ENCODE data around the gene ACAN.

Gene ACAN

DNA sequence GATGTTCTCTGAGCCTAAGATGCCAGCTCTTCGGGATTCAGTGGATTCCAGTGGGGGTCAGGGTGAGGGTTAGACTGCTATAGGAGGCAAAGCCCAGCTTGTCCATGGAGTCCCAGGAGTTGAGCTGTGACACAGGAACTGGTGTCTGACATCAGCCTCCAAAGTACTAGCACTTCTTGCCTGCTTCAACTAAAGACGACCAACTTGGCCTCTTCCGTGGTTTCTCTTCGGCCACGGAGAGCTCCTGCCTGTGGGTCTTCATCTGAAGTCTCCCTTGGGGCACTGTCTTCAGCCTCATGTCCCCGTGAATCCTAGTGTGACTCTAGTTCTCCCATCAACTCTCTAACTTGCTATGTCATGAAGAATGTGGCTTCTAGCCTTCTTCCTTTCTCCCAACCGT, 12.8 kb upstream of the ACAN start:
- FAIRE-seq (no peak), DNase-seq (ENCODE audit: insufficient read length, low spot score) (no peak)
- TF ChIP-seq, protein P1, sequence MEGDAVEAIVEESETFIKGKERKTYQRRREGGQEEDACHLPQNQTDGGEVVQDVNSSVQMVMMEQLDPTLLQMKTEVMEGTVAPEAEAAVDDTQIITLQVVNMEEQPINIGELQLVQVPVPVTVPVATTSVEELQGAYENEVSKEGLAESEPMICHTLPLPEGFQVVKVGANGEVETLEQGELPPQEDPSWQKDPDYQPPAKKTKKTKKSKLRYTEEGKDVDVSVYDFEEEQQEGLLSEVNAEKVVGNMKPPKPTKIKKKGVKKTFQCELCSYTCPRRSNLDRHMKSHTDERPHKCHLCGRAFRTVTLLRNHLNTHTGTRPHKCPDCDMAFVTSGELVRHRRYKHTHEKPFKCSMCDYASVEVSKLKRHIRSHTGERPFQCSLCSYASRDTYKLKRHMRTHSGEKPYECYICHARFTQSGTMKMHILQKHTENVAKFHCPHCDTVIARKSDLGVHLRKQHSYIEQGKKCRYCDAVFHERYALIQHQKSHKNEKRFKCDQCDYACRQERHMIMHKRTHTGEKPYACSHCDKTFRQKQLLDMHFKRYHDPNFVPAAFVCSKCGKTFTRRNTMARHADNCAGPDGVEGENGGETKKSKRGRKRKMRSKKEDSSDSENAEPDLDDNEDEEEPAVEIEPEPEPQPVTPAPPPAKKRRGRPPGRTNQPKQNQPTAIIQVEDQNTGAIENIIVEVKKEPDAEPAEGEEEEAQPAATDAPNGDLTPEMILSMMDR (IDR thresholded peaks at IDR 0.05; ENCODE audit: insufficient read depth, missing control alignments): no peak

DNA sequence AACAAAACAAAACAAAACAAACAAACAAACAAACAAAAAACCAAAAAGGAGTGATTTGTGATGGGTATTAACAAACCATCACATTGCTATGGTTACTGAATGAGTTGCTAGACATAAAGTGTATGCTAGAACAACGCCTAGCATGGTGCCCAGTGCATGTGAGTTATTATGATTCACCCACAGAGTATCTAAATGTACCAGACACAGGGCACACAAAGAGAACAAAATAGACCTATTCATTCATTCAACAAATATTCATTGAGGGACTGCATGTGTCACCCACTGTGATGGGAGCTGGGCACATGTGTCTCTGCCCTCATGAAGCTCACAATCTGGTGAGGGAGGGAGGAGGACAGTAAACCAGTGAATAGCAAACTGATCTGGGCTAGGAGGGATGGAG, 11.6 kb upstream of the ACAN start:
- FAIRE-seq: no peak
- DNase-seq (ENCODE audit: insufficient read length, low spot score): no peak
- TF ChIP-seq, protein P1 (IDR thresholded peaks at IDR 0.05; ENCODE audit: insufficient read depth, missing control alignments): no peak

DNA sequence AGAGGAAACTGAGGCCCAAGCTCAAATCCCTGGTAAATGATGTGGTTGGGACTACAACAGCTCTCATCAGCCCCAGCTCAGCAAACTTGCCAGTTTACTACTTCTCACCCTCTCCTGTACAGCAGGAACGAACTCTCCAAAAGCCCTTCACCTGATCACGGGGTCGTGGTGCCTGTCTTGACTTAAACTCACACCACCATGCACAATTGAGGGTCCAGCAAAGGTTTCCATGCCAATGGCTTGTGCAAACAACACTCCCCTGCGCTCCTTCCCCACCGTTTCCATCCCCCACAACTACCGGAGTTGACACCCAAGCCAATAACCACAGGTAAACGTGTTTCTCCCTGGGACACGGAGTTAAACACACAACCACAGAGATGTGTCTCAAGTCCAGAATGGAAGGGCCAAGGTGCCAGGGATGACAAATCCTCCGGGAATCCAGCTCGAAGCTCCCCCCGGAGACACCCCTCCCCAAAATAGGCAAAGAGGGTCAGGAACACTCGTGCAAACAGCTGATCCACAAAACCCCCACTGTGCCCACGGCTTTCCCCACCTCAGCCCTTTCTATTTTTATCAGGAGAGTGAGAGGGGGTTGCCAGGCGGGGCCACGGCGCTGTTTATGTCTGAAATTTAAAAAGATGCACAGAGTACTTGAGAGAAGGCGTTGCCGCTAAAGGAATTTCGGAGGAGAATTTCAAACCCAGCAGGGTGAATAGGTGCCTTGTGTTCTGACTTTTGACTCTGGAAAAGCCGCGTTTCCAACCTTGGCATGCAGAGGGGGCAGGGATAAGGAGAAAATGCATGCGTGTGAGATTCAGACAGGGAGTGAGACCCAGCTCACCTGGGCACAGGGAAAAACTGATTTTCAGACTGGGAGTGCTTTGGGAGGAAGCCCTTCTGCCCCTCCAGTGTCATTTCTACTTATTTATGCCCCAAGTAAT, 10.6 kb upstream of the ACAN start:
- DNase-seq (ENCODE audit: insufficient read length, low spot score) (no peak), FAIRE-seq (no peak)
- TF ChIP-seq, protein P1 (IDR thresholded peaks at IDR 0.05; ENCODE audit: insufficient read depth, missing control alignments): no peak

DNA sequence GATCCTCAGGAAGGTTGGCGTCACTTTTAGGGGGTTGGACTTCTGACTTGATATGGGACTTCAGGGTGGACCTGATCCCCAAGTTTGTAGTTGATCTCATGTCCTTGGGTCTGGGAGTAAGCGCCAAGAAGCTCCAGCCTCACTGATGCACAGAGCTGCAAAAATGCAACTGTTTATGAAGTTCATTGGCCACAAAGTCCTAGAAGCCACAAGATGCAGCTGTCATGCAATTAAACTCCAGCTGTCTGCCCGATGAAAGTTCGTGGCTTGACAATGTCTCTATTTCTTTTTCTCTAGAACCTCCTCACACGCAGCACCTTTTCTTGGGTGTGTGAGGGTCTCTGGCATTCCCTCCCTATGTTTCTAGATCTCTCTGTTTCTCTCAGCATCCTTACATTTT, 9.2 kb upstream of the ACAN start:
- DNase-seq (ENCODE audit: insufficient read length, low spot score) (no peak), FAIRE-seq (no peak)

DNA sequence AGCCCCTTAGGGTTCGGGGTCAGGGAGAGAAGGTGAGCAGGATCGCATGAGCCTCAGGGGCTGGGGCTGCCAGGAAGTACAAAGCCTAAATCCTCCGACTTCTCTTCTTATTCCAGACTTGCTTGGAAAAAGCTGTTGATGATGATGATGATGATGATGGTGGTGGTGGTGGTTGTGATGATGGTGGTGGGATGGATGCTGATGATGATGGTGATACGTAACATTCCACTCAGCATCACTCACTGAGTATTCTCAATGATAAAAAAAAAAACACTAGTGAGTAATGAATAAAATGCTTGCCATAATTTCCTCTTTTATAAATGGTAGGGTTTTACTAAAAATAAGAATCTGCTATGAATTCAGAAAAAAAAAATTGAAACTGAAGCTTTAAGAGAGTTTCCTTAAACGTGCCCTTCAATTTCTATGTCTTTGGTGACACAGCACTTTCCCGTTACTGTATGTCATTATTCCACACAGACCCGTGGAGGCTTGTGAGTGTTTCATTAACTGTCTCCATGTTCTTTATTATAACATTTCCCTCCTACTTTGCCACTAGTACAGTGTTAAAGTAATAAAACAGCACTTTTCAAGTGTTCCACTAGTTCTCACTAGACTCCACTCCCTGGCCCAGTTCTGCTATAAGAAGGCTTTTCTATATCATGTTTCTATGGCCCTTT, 5.4 kb upstream of the ACAN start:
- TF ChIP-seq, protein P1 (IDR thresholded peaks at IDR 0.05; ENCODE audit: insufficient read depth, missing control alignments): no peak
- no peak for DNase-seq (ENCODE audit: insufficient read length, low spot score)
- FAIRE-seq: no peak

More for the DNA sequence above, 9.2 kb upstream of the ACAN start:
- TF ChIP-seq, protein P1 (IDR thresholded peaks at IDR 0.05; ENCODE audit: insufficient read depth, missing control alignments): no peak

DNA sequence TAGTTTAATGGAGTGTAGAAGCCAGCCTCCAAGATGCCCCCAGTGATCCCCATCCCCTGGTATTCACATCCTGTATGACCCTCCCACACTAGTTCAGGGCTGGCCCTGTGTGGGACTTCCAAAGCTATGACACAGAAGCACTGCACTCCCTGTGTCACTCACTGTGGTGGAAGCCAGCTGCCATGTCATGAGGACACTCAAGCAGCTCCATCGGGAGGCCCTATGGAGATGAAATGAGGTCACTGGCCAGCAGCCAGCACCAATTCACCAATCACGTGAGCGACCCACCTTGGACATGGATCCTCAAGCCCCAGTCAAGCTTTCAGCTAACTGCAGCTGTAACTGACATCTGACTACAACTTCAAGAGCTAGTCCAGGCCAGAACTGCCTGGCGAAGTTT, 3.9 kb upstream of the ACAN start:
- FAIRE-seq (no peak), DNase-seq (ENCODE audit: insufficient read length, low spot score) (no peak)
- TF ChIP-seq, protein P1 (IDR thresholded peaks at IDR 0.05; ENCODE audit: insufficient read depth, missing control alignments): no peak

DNA sequence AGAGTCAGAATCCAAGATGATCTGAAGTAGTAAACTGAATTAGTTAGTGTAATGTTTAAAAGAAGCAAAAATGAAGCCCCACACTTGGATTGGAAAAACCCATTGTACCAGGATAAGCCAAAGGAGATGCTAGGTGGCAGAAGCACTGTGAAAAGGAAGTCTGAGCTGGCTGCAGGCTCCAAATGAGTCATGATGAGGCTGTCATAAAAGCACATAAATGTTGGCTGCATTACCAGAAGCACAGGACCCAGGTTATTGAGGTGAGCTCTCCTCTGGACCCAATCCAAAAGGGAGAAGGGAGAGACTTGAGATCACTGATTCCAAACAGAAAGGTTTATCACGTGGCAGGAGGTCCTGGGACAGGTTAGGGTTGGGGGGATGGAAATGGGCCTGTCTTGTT, 3.2 kb upstream of the ACAN start:
- no peak for FAIRE-seq
- TF ChIP-seq, protein P1 (IDR thresholded peaks at IDR 0.05; ENCODE audit: insufficient read depth, missing control alignments): no peak
- no peak for DNase-seq (ENCODE audit: insufficient read length, low spot score)
